Trophoblast cell (in vitro differentiated cells and primary cell): ENCODE data around the gene PDLIM3.
"Not testable (repeated sequence)": the region's sequence is repeated elsewhere in the genome, so short reads cannot be mapped to it uniquely, and the experiment has no call there.

ENCODE experiments used
- DNase-seq, 2 donors: peaks; one replicate each; pipeline ENCODE4 v3.0.0-alpha.2; 2016
- H2AFZ ChIP-seq: 2 replicates; pipeline ENCODE4 v1.6.1; 2013; ENCODE audit warnings: low read length, moderate library complexity, mild to moderate bottlenecking; ENCODE audit not compliant: insufficient read depth, poor library complexity
- H2AK5ac ChIP-seq: 2 replicates; pipeline ENCODE4 v1.6.1; 2013; ENCODE audit warnings: mild to moderate bottlenecking, low read length
- H2BK120ac ChIP-seq: 2 replicates; pipeline ENCODE4 v1.6.1; 2013; ENCODE audit warnings: low read length, mild to moderate bottlenecking, moderate library complexity; ENCODE audit not compliant: insufficient read depth, poor library complexity
- H2BK12ac ChIP-seq: 2 replicates; pipeline ENCODE4 v1.6.1; 2013; ENCODE audit warnings: mild to moderate bottlenecking, low read length, moderate library complexity
- H2BK5ac ChIP-seq: 2 replicates; pipeline ENCODE4 v1.6.1; 2013; ENCODE audit warnings: low read length, low read depth, moderate library complexity, mild to moderate bottlenecking; ENCODE audit not compliant: poor library complexity
- H3K14ac ChIP-seq: 2 replicates; pipeline ENCODE4 v1.6.1; 2013; ENCODE audit warnings: mild to moderate bottlenecking, low read length
- H3K18ac ChIP-seq: 2 replicates; pipeline ENCODE4 v1.6.1; 2013; ENCODE audit warnings: mild to moderate bottlenecking, low read length
- H3K23ac ChIP-seq: 2 replicates; pipeline ENCODE4 v1.6.1; 2013; ENCODE audit warnings: low read length
- H3K27ac ChIP-seq: 2 replicates; pipeline ENCODE4 v1.5.1; 2013; ENCODE audit warnings: low read depth, mild to moderate bottlenecking, inconsistent platforms, low read length, moderate library complexity
- H3K27me3 ChIP-seq: 2 replicates; pipeline ENCODE4 v1.6.1; 2013; ENCODE audit warnings: inconsistent platforms, mild to moderate bottlenecking, low read length, moderate library complexity; ENCODE audit not compliant: insufficient read depth
- H3K36me3 ChIP-seq, 2 experiments: 1 replicate in 1 of 2; 2 replicates in 1 of 2; pipeline ENCODE4 v1.6.1; 2013; ENCODE audit warnings: low read length in 2 of 2, mild to moderate bottlenecking in 2 of 2, moderate library complexity in 1 of 2; ENCODE audit not compliant: insufficient read depth in 2 of 2, control insufficient read depth in 1 of 2
- H3K4ac ChIP-seq: 2 replicates; pipeline ENCODE4 v1.6.1; 2013; ENCODE audit warnings: low read depth, mild to moderate bottlenecking, low read length, moderate library complexity
- H3K4me1 ChIP-seq, 2 experiments: 1 replicate in 1 of 2; 2 replicates in 1 of 2; pipeline ENCODE4 v1.6.1; 2013; ENCODE audit warnings: low read length in 2 of 2, mild to moderate bottlenecking in 2 of 2, moderate library complexity in 1 of 2; ENCODE audit not compliant: insufficient read depth in 2 of 2, control insufficient read depth in 1 of 2
- H3K4me2 ChIP-seq: 2 replicates; pipeline ENCODE4 v1.6.1; 2013; ENCODE audit warnings: inconsistent platforms, mild to moderate bottlenecking, low read length, moderate library complexity
- H3K4me3 ChIP-seq: 2 replicates; pipeline ENCODE4 v1.5.1; 2013; ENCODE audit warnings: mild to moderate bottlenecking, low read depth, low read length, inconsistent platforms
- H3K79me1 ChIP-seq: one replicate; pipeline ENCODE4 v1.6.1; 2013; ENCODE audit warnings: low read length
- H3K79me2 ChIP-seq: 2 replicates; pipeline ENCODE4 v1.6.1; 2013; ENCODE audit warnings: low read length, mild to moderate bottlenecking; ENCODE audit not compliant: control insufficient read depth, insufficient read depth, poor library complexity
- H3K9ac ChIP-seq: 2 replicates; pipeline ENCODE4 v1.6.1; 2013; ENCODE audit warnings: mild to moderate bottlenecking, low read length
- H3K9me3 ChIP-seq: 2 replicates; pipeline ENCODE4 v1.6.1; 2013; ENCODE audit warnings: low read depth, mild to moderate bottlenecking, control low read depth, inconsistent platforms, low read length; ENCODE audit not compliant: insufficient read depth
- H4K12ac ChIP-seq: 2 replicates; pipeline ENCODE4 v1.6.1; 2013; ENCODE audit warnings: low read depth, mild to moderate bottlenecking, low read length, moderate library complexity
- H4K8ac ChIP-seq: 2 replicates; pipeline ENCODE4 v1.6.1; 2013; ENCODE audit warnings: low read depth, mild to moderate bottlenecking, low read length, moderate library complexity
- H4K91ac ChIP-seq: one replicate; pipeline ENCODE4 v1.6.1; 2013; ENCODE audit warnings: low read depth, mild to moderate bottlenecking, low read length, moderate library complexity
- WGBS: extraction: QIAGEN DNeasy Blood & Tissue Kit; methylation state at CpG from one replicate; pipeline ENCODE4 v1.1.7; 2013; ENCODE audit warnings: missing lambda C conversion rate; ENCODE audit not compliant: insufficient read length, insufficient coverage; ENCODE audit errors: extremely low coverage; 5-methylcytosine and 5-hydroxymethylcytosine counted together

The PDLIM3 gene

DNA sequence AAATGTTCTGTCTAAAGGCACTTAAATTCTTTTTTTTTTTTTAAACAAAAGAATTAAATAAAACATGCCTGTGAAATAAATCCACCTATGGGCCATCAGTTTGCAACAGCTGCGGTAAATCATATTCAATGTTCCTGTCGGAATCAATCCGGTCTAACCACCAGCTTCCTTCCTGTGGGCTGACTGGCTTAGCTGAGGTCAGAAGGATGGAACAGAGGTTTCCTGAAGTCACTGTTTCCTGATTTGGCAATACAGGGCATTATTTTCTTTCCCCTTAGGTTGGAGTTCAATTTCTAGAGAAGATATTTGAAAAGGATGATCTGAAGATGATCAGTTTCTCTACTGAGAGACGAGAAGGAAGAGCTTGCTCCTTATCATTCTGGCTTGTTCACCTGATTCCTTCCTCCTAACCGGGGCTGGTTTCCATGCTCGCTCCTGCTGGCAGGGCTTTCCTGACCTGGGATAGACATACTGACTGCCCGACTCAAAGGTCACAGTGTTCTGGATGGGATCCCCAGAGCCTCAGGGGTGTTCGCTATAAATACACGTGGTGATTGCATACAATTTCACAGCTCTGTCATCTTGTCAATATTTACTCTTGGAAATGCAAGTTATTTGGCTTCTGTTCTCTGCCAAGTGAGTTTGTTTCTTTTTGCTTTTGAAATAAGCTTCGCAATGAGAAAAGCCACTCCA is 21.7 kb downstream of the PDLIM3 start:
- Histone ChIP-seq H4K8ac (no peak overlapping the region), H3K18ac (no peak overlapping the region), H3K9ac (no peak overlapping the region), H4K91ac (no peak overlapping the region), H3K4ac (no peak overlapping the region), H4K12ac (no peak overlapping the region), H3K4me1 (no peaks in the 10 kb centered on the region), H3K27me3 (no peaks in the 10 kb centered on the region), H3K4me2 (no peak overlapping the region), H3K23ac (no peak overlapping the region), H3K14ac (no peak overlapping the region), H2BK120ac (no peak overlapping the region), H3K9me3 (no peaks in the 10 kb centered on the region), H3K36me3 (no peaks in the 10 kb centered on the region), H3K79me1 (no peaks in the 10 kb centered on the region), H3K27ac (no peak overlapping the region), H2AK5ac (no peak overlapping the region), H3K79me2 (no peaks in the 10 kb centered on the region), H2AFZ (no peak overlapping the region), H2BK5ac (no peak overlapping the region), H2BK12ac (no peak overlapping the region), H3K4me3 (no peak overlapping the region)
- DNase-seq = no peak
- no CpG with 5 or more reads among the region's 10 CpGs for WGBS

DNA sequence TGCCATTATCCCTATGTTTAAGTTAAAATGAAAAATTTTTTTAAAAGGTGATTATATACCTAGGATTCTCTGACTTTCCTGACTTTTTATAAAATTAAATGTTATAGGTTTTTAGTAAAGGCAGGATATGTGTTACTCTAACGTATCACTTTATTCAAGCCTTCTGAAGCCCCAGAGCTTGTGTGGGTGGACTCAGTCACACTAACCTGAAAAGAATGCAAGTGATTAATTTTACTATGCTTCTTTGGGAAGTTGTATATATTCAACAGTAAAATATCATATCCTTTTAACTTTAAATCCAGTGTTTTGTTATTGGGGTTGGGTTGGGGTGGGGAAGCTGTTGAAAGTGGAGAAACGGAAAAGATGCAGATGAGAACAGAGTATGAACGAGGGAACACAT is 22.8 kb downstream of the PDLIM3 start:
- no peak overlapping the region for H4K12ac ChIP-seq
- no CpG with 5 or more reads among the region's 3 CpGs for WGBS
- H2AFZ ChIP-seq = no peak overlapping the region

GRCh38 chr4:185511243-185511642 is 24.1 kb downstream of the PDLIM3 start:
- H2AFZ ChIP-seq, H3K4me3 ChIP-seq, H2BK12ac ChIP-seq, H3K14ac ChIP-seq, H3K4ac ChIP-seq, DNase-seq, H3K4me1 ChIP-seq, H2AK5ac ChIP-seq, H3K9me3 ChIP-seq, H3K23ac ChIP-seq, H3K27ac ChIP-seq, H2BK5ac ChIP-seq, H3K9ac ChIP-seq, H3K79me1 ChIP-seq, H3K27me3 ChIP-seq, H3K79me2 ChIP-seq, H3K36me3 ChIP-seq, H3K18ac ChIP-seq, H3K4me2 ChIP-seq, H4K91ac ChIP-seq, H4K12ac ChIP-seq, H4K8ac ChIP-seq, H2BK120ac ChIP-seq: not testable (repeated sequence)
- no CpG with 5 or more reads among the region's 2 CpGs for WGBS

More for the DNA sequence above, 22.8 kb downstream of the PDLIM3 start:
- Histone ChIP-seq H3K79me2 (no peaks in the 10 kb centered on the region), H3K4ac (no peak overlapping the region), H3K79me1 (no peaks in the 10 kb centered on the region), H3K36me3 (no peaks in the 10 kb centered on the region), H3K18ac (no peak overlapping the region), H3K9me3 (no peaks in the 10 kb centered on the region), H3K27ac (no peak overlapping the region), H3K14ac (no peak overlapping the region), H3K9ac (no peak overlapping the region), H2BK12ac (no peak overlapping the region), H3K23ac (no peak overlapping the region), H2BK5ac (no peak overlapping the region), H4K91ac (no peak overlapping the region), H3K27me3 (no peaks in the 10 kb centered on the region), H2BK120ac (no peak overlapping the region), H3K4me1 (peaks cover 2% of the 10 kb centered on the region in 2 experiments), H3K4me2 (no peak overlapping the region), H2AK5ac (no peak overlapping the region), H4K8ac (no peak overlapping the region), H3K4me3 (no peak overlapping the region)
- no peak for DNase-seq

DNA sequence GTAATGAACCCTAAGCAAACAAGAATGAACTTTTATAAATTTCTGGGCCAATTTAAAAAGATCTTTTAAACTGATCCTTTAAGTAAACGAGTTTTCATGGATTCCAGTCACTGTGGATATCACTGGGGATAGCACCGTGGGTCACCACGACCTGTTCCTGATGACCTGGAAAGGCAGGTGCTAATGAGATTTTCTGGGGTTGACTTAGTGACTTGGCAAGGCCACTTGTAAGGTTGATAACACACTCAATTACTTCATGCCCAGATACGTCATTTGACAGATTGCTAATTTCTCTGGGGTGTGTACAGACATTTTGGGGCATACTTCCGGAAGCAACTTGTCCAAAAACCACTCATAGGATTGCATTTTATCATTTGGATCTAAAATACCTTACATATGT is 24.5 kb downstream of the PDLIM3 start:
- no peaks in the 10 kb centered on the region for H3K79me1 ChIP-seq
- H4K91ac ChIP-seq = no peak overlapping the region
- no peak overlapping the region for H2AFZ ChIP-seq
- no peaks in the 10 kb centered on the region for H3K9me3 ChIP-seq
- no peak overlapping the region for H3K27ac ChIP-seq
- H3K4ac ChIP-seq = no peak overlapping the region
- H3K4me2 ChIP-seq = no peak overlapping the region
- no peak overlapping the region for H4K12ac ChIP-seq
- H3K9ac ChIP-seq = no peak overlapping the region
- no peak overlapping the region for H3K4me3 ChIP-seq
- no peaks in the 10 kb centered on the region for H3K36me3 ChIP-seq
- no peak overlapping the region for H3K23ac ChIP-seq
- H3K79me2 ChIP-seq = no peaks in the 10 kb centered on the region
- no peak overlapping the region for H3K14ac ChIP-seq
- H2AK5ac ChIP-seq = no peak overlapping the region
- no peak for DNase-seq
- no peaks in the 10 kb centered on the region for H3K27me3 ChIP-seq
- H4K8ac ChIP-seq = no peak overlapping the region
- H2BK120ac ChIP-seq = no peak overlapping the region
- no peak overlapping the region for H2BK5ac ChIP-seq
- no peak overlapping the region for H3K18ac ChIP-seq
- peaks cover 2% of the 10 kb centered on the region in 2 experiments for H3K4me1 ChIP-seq
- no CpG with 5 or more reads among the region's 5 CpGs for WGBS
- H2BK12ac ChIP-seq = no peak overlapping the region
